ENCODE results near the gene CXCR3. TPM values are rescaled to one million over a fixed set of nuclear protein-coding genes. Genes with fewer than 3 reads are reported as not detected.

Gene CXCR3
- polyA plus RNA-seq, 4 donors = 0.84 to 7.6 (median 4.2) TPM

GRCh38 chrX:71622032-71622575, 3.8 kb upstream of the CXCR3 start:
- H3K9me3 ChIP-seq (ENCODE audit: control insufficient read depth in 2 of 2, insufficient read depth in 1 of 2, low read depth in 1 of 2, low read length in 1 of 2) = peaks cover 0 to 3% of the 10 kb centered on the region in 2 donors
- DNase-seq = no peak
- H3K27ac ChIP-seq (ENCODE audit: low read depth in 1 of 3, low read length in 2 of 3) = peak overlapping the region; percentile 80 to 95 (median 93)
- H3K4me1 ChIP-seq (ENCODE audit: control insufficient read depth in 3 of 3, insufficient read depth in 2 of 3, low read depth in 1 of 3, low read length in 2 of 3) = peaks cover 2 to 63% (median 11%) of the 10 kb centered on the region in 3 donors
- no peaks in the 10 kb centered on the region for H3K27me3 ChIP-seq (ENCODE audit: control insufficient read depth in 3 of 3, insufficient read depth in 3 of 3, low read length in 3 of 3)
- H3K4me3 ChIP-seq (ENCODE audit: low read depth in 1 of 3, low read length in 3 of 3) = no peak overlapping the region
- no peak for FAIRE-seq
- H3K36me3 ChIP-seq (ENCODE audit: control insufficient read depth in 3 of 3, insufficient read depth in 2 of 3, low read depth in 1 of 3, low read length in 3 of 3) = no peaks in the 10 kb centered on the region
- 41 to 45% (median 44%) methylated on average over 9 of the region's 9 CpGs for WGBS, 3 donors

GRCh38 chrX:71621603-71622002, 3.3 kb upstream of the CXCR3 start:
- peaks cover 2 to 63% (median 11%) of the 10 kb centered on the region in 3 donors for H3K4me1 ChIP-seq (ENCODE audit: control insufficient read depth in 3 of 3, insufficient read depth in 2 of 3, low read depth in 1 of 3, low read length in 2 of 3)
- WGBS, 3 donors = 15 to 35% (median 34%) methylated on average over 6 of the region's 6 CpGs
- peaks cover 0 to 3% of the 10 kb centered on the region in 2 donors for H3K9me3 ChIP-seq (ENCODE audit: control insufficient read depth in 2 of 2, insufficient read depth in 1 of 2, low read depth in 1 of 2, low read length in 1 of 2)
- H3K4me3 ChIP-seq (ENCODE audit: low read depth in 1 of 3, low read length in 3 of 3) = no peak overlapping the region
- H3K36me3 ChIP-seq (ENCODE audit: control insufficient read depth in 3 of 3, insufficient read depth in 2 of 3, low read depth in 1 of 3, low read length in 3 of 3) = no peaks in the 10 kb centered on the region
- H3K27me3 ChIP-seq (ENCODE audit: control insufficient read depth in 3 of 3, insufficient read depth in 3 of 3, low read length in 3 of 3) = no peaks in the 10 kb centered on the region
- FAIRE-seq (no peak), DNase-seq (peak; percentile 47 to 86)
- peak overlapping the region; percentile 80 to 95 (median 93) for H3K27ac ChIP-seq (ENCODE audit: low read depth in 1 of 3, low read length in 2 of 3)

- no peaks in the 10 kb centered on the region for H3K27me3 ChIP-seq (ENCODE audit: control insufficient read depth in 3 of 3, insufficient read depth in 3 of 3, low read length in 3 of 3)
- peaks cover 2 to 54% (median 11%) of the 10 kb centered on the region in 3 donors for H3K4me1 ChIP-seq (ENCODE audit: control insufficient read depth in 3 of 3, insufficient read depth in 2 of 3, low read depth in 1 of 3, low read length in 2 of 3)
- DNase-seq (no peak), FAIRE-seq (no peak)
- H3K4me3 ChIP-seq (ENCODE audit: low read depth in 1 of 3, low read length in 3 of 3) = no peak overlapping the region
- 33 to 80% (median 59%) methylated on average over 1 of the region's 1 CpG for WGBS, 3 donors
- peaks cover 0 to 6% (median 0%) of the 10 kb centered on the region in 3 donors for H3K36me3 ChIP-seq (ENCODE audit: control insufficient read depth in 3 of 3, insufficient read depth in 2 of 3, low read depth in 1 of 3, low read length in 3 of 3)
- H3K9me3 ChIP-seq (ENCODE audit: control insufficient read depth in 2 of 2, insufficient read depth in 1 of 2, low read depth in 1 of 2, low read length in 1 of 2) = peaks cover 0 to 3% of the 10 kb centered on the region in 2 donors
- H3K27ac ChIP-seq (ENCODE audit: low read depth in 1 of 3, low read length in 2 of 3) = peak overlapping the region; percentile 23 to 45 (median 38)
Measured at GRCh38 chrX:71619986-71620385, 1.7 kb upstream of the CXCR3 start.

GRCh38 chrX:71619193-71619592, 882 bp upstream of the CXCR3 start:
- H3K9me3 ChIP-seq (ENCODE audit: control insufficient read depth in 2 of 2, insufficient read depth in 1 of 2, low read depth in 1 of 2, low read length in 1 of 2) = peaks cover 0 to 3% of the 10 kb centered on the region in 2 donors
- H3K36me3 ChIP-seq (ENCODE audit: control insufficient read depth in 3 of 3, insufficient read depth in 2 of 3, low read depth in 1 of 3, low read length in 3 of 3) = peaks cover 0 to 13% (median 0%) of the 10 kb centered on the region in 3 donors
- H3K27me3 ChIP-seq (ENCODE audit: control insufficient read depth in 3 of 3, insufficient read depth in 3 of 3, low read length in 3 of 3) = no peaks in the 10 kb centered on the region
- H3K4me3 ChIP-seq (ENCODE audit: low read depth in 1 of 3, low read length in 3 of 3) = no peak overlapping the region
- peak overlapping the region in 1 of 3 donors; percentile 95 for H3K27ac ChIP-seq (ENCODE audit: low read depth in 1 of 3, low read length in 2 of 3)
- whole genome bisulfite sequencing, 3 donors = 30 to 63% (median 54%) methylated on average over 8 of the region's 8 CpGs
- no peak for FAIRE-seq
- no peak for DNase-seq
- H3K4me1 ChIP-seq (ENCODE audit: control insufficient read depth in 3 of 3, insufficient read depth in 2 of 3, low read depth in 1 of 3, low read length in 2 of 3) = peaks cover 2 to 49% (median 10%) of the 10 kb centered on the region in 3 donors

- no peak overlapping the region for H3K4me3 ChIP-seq (ENCODE audit: low read depth in 1 of 3, low read length in 3 of 3)
- H3K27ac ChIP-seq (ENCODE audit: low read depth in 1 of 3, low read length in 2 of 3) = peak overlapping the region in 2 of 3 donors; percentile 94 to 95
- 56 to 69% (median 63%) methylated on average over 3 of the region's 3 CpGs for WGBS, 3 donors
- DNase-seq = no peak
- no peaks in the 10 kb centered on the region for H3K27me3 ChIP-seq (ENCODE audit: control insufficient read depth in 3 of 3, insufficient read depth in 3 of 3, low read length in 3 of 3)
- peaks cover 0 to 3% of the 10 kb centered on the region in 2 donors for H3K9me3 ChIP-seq (ENCODE audit: control insufficient read depth in 2 of 2, insufficient read depth in 1 of 2, low read depth in 1 of 2, low read length in 1 of 2)
- peaks cover 0 to 15% (median 0%) of the 10 kb centered on the region in 3 donors for H3K36me3 ChIP-seq (ENCODE audit: control insufficient read depth in 3 of 3, insufficient read depth in 2 of 3, low read depth in 1 of 3, low read length in 3 of 3)
- H3K4me1 ChIP-seq (ENCODE audit: control insufficient read depth in 3 of 3, insufficient read depth in 2 of 3, low read depth in 1 of 3, low read length in 2 of 3) = peaks cover 2 to 45% (median 6%) of the 10 kb centered on the region in 3 donors
- FAIRE-seq = no peak
Measured at GRCh38 chrX:71618787-71619186, 476 bp upstream of the CXCR3 start.

GRCh38 chrX:71617742-71618141, 569 bp downstream of the CXCR3 start:
- peak overlapping the region in 1 of 3 donors; percentile 44 for H3K4me3 ChIP-seq (ENCODE audit: low read depth in 1 of 3, low read length in 3 of 3)
- WGBS, 3 donors = 21 to 55% (median 43%) methylated on average over 5 to 8 of the region's 8 CpGs
- peaks cover 0 to 35% (median 0%) of the 10 kb centered on the region in 3 donors for H3K4me1 ChIP-seq (ENCODE audit: control insufficient read depth in 3 of 3, insufficient read depth in 2 of 3, low read depth in 1 of 3, low read length in 2 of 3)
- peaks cover 0 to 3% of the 10 kb centered on the region in 2 donors for H3K9me3 ChIP-seq (ENCODE audit: control insufficient read depth in 2 of 2, insufficient read depth in 1 of 2, low read depth in 1 of 2, low read length in 1 of 2)
- H3K36me3 ChIP-seq (ENCODE audit: control insufficient read depth in 3 of 3, insufficient read depth in 2 of 3, low read depth in 1 of 3, low read length in 3 of 3) = peaks cover 0 to 18% (median 3%) of the 10 kb centered on the region in 3 donors
- DNase-seq (peak in 1 of 2 donors; percentile 49), FAIRE-seq (no peak)
- peak overlapping the region; percentile 88 to 95 (median 94) for H3K27ac ChIP-seq (ENCODE audit: low read depth in 1 of 3, low read length in 2 of 3)
- H3K27me3 ChIP-seq (ENCODE audit: control insufficient read depth in 3 of 3, insufficient read depth in 3 of 3, low read length in 3 of 3) = no peaks in the 10 kb centered on the region

GRCh38 chrX:71616672-71617529, 1.4 kb downstream of the CXCR3 start:
- peak overlapping the region in 2 of 3 donors; percentile 3 to 44 for H3K4me3 ChIP-seq (ENCODE audit: low read depth in 1 of 3, low read length in 3 of 3)
- FAIRE-seq (no peak), DNase-seq (peak; percentile 87 to 89)
- peaks cover 0 to 23% (median 7%) of the 10 kb centered on the region in 3 donors for H3K36me3 ChIP-seq (ENCODE audit: control insufficient read depth in 3 of 3, insufficient read depth in 2 of 3, low read depth in 1 of 3, low read length in 3 of 3)
- WGBS, 3 donors = 36 to 66% (median 61%) methylated on average over 30 to 43 of the region's 43 CpGs
- no peaks in the 10 kb centered on the region for H3K27me3 ChIP-seq (ENCODE audit: control insufficient read depth in 3 of 3, insufficient read depth in 3 of 3, low read length in 3 of 3)
- H3K9me3 ChIP-seq (ENCODE audit: control insufficient read depth in 2 of 2, insufficient read depth in 1 of 2, low read depth in 1 of 2, low read length in 1 of 2) = peaks cover 0 to 3% of the 10 kb centered on the region in 2 donors
- peak overlapping the region; percentile 88 to 95 (median 94) for H3K27ac ChIP-seq (ENCODE audit: low read depth in 1 of 3, low read length in 2 of 3)
- peaks cover 0 to 26% (median 0%) of the 10 kb centered on the region in 3 donors for H3K4me1 ChIP-seq (ENCODE audit: control insufficient read depth in 3 of 3, insufficient read depth in 2 of 3, low read depth in 1 of 3, low read length in 2 of 3)

GRCh38 chrX:71615954-71616353, 2.4 kb downstream of the CXCR3 start:
- H3K4me1 ChIP-seq (ENCODE audit: control insufficient read depth in 3 of 3, insufficient read depth in 2 of 3, low read depth in 1 of 3, low read length in 2 of 3) = peaks cover 0 to 21% (median 0%) of the 10 kb centered on the region in 3 donors
- peaks cover 0 to 26% (median 7%) of the 10 kb centered on the region in 3 donors for H3K36me3 ChIP-seq (ENCODE audit: control insufficient read depth in 3 of 3, insufficient read depth in 2 of 3, low read depth in 1 of 3, low read length in 3 of 3)
- H3K9me3 ChIP-seq (ENCODE audit: control insufficient read depth in 2 of 2, insufficient read depth in 1 of 2, low read depth in 1 of 2, low read length in 1 of 2) = peaks cover 0 to 3% of the 10 kb centered on the region in 2 donors
- DNase-seq (no peak), FAIRE-seq (no peak)
- WGBS, 3 donors = 46 to 71% (median 63%) methylated on average over 9 to 10 of the region's 10 CpGs
- no peaks in the 10 kb centered on the region for H3K27me3 ChIP-seq (ENCODE audit: control insufficient read depth in 3 of 3, insufficient read depth in 3 of 3, low read length in 3 of 3)
- H3K27ac ChIP-seq (ENCODE audit: low read depth in 1 of 3, low read length in 2 of 3) = peak overlapping the region in 2 of 3 donors; percentile 84 to 95
- peak overlapping the region in 1 of 3 donors; percentile 44 for H3K4me3 ChIP-seq (ENCODE audit: low read depth in 1 of 3, low read length in 3 of 3)

Measured in small intestine (tissue), 7 donors.